Ovary (tissue), 9 donors: ENCODE results near the gene NUBP2. TPM values are rescaled to one million over a fixed set of nuclear protein-coding genes. Genes with fewer than 3 reads are reported as not detected.
"Not testable (repeated sequence)": the region's sequence is repeated elsewhere in the genome, so short reads cannot be mapped to it uniquely, and the experiment has no call there.

ENCODE experiments used
- DNase-seq, 5 donors: peaks; one replicate each; pipeline ENCODE4 v3.0.0-alpha.2; 2019 to 2020
- H3K27ac ChIP-seq, 2 donors: fragments of 200-600 bp; one replicate each; pipeline versions ENCODE4 v1.5.1 to v1.8.0; 2019 to 2022
- H3K27me3 ChIP-seq: fragments of 200-600 bp; one replicate; pipeline ENCODE4 v1.8.0; 2022
- H3K36me3 ChIP-seq: fragments of 200-600 bp; sonication (generic); one replicate; pipeline ENCODE4 v1.5.1; 2019
- H3K4me1 ChIP-seq: one replicate; pipeline ENCODE4 v1.8.1; 2013; ENCODE audit warnings: mild to moderate bottlenecking, moderate library complexity; ENCODE audit not compliant: insufficient read depth
- H3K4me3 ChIP-seq: fragments of 200-600 bp; sonication (generic); one replicate; pipeline ENCODE4 v1.5.1; 2017
- H3K9me3 ChIP-seq, 2 donors: fragments of 200-600 bp in 1 of 2; sonication (generic) in 1 of 2; one replicate each; pipeline versions ENCODE4 v1.5.1 to v1.8.1; 2013 to 2019; ENCODE audit warnings: mild to moderate bottlenecking in 1 of 2, moderate library complexity in 1 of 2
- CTCF ChIP-seq, 3 donors: fragments of 450-650 bp in 2 of 3; fragments of 200-600 bp in 1 of 3; IDR thresholded peaks; one replicate each; pipeline versions ENCODE4 v1.5.1 to v1.8.0; 2016 to 2022; ENCODE audit warnings: antibody characterized with exemption in 3 of 3, mild to moderate bottlenecking in 1 of 3
- EP300 ChIP-seq: sonication (generic); formaldehyde crosslinking; IDR thresholded peaks from one replicate; pipeline ENCODE4 v1.6.1; 2017; ENCODE audit warnings: antibody characterized with exemption
- POLR2A ChIP-seq: fragments of 450-650 bp; IDR thresholded peaks from one replicate; pipeline ENCODE4 v1.6.1; 2017; ENCODE audit warnings: antibody characterized with exemption, mild to moderate bottlenecking, moderate library complexity
- WGBS, 3 donors: extraction: QIAGEN DNeasy Blood & Tissue Kit in 1 of 3; methylation state at CpG; one replicate each; pipeline versions ENCODE4 v1.1.5 to v1.1.7; 2013 to 2017; 5-methylcytosine and 5-hydroxymethylcytosine counted together
- intact Hi-C, 4 donors: fragments of 100-400 bp; cut with DNase I; formaldehyde crosslinking; loops; one replicate each; pipeline versions ENCODE4 v1.11.0 to v1.15.1; 2022 to 2023
- polyA plus RNA-seq, 2 donors: library from polyadenylated mRNA; stranded (reverse); fragments of 200-250 nt in 1 of 2; fragments of 350-450 nt in 1 of 2; fragmentation: Illumina TruSeq in 1 of 2; extraction: RNeasy Lipid Tissue Mini Kit (QIAGEN cat#74804) in 1 of 2; gene quantifications; one replicate each; pipeline ENCODE4 v1.2.3, GENCODE V29; 2013 to 2014
- total RNA-seq, 7 donors: library from RNA; depleted of rRNA in 2 of 7; stranded (reverse); fragments of >200 nt in 2 of 7; fragmentation: NEBNext Ultra II Directional in 3 of 7; extraction: Animal tissue kit (Norgen Biotek cat#: 25700) in 3 of 7; gene quantifications; one replicate each; pipeline versions ENCODE4 v1.1.0 to v1.2.4, GENCODE V29; 2016 to 2023
- donor health status: DM: no; HTN: no; CAD: no; lungs with moderate emphysema.
- donor health status: DM: no; HTN: no; CAD: no.
- donor health status: Bipolar disorder and iron deficiency.
- donor health status: DM: yes; HTN: yes; CAD: no.
- donor health status: DM: no; HTN: no; CAD: no.
- donor health status: DM: yes; HTN: yes; CAD: no.

The NUBP2 gene
- total and polyA plus RNA-seq, 9 donors: 0.50 to 76.5 (median 52.3) TPM

- intact Hi-C loops: no loop called here
- H3K4me3 ChIP-seq: no peak overlapping the region
- H3K9me3 ChIP-seq: no peaks in the 10 kb centered on the region
- peak in 3 of 5 donors; percentile 24 to 46 (median 28) for DNase-seq
- H3K27me3 ChIP-seq: no peaks in the 10 kb centered on the region
- no peak overlapping the region for H3K27ac ChIP-seq
- H3K36me3 ChIP-seq: no peaks in the 10 kb centered on the region
- no peaks in the 10 kb centered on the region for H3K4me1 ChIP-seq
- TF ChIP-seq CTCF (IDR thresholded peaks at IDR 0.05) (no peak), POLR2A (no peak), EP300 (no peak)
- 31 to 41% (median 41%) methylated on average over 17 to 18 of the region's 18 CpGs for WGBS, 3 donors
These were observed 11.6 kb downstream of the NUBP2 start for GRCh38 chr16:1794221-1794871.

GRCh38 chr16:1794908-1795666 is 12.3 kb downstream of the NUBP2 start:
- no peak for TF ChIP-seq EP300
- TF ChIP-seq POLR2A: no peak
- no peak for TF ChIP-seq CTCF (IDR thresholded peaks at IDR 0.05)
- Histone ChIP-seq H3K9me3 (no peaks in the 10 kb centered on the region), H3K27me3 (no peaks in the 10 kb centered on the region), H3K36me3 (no peaks in the 10 kb centered on the region), H3K4me3 (no peak overlapping the region), H3K4me1 (no peaks in the 10 kb centered on the region), H3K27ac (no peak overlapping the region)
- no peak for DNase-seq
- WGBS, 3 donors: 67 to 74% (median 72%) methylated on average over 32 of the region's 32 CpGs
- intact Hi-C loops: no loop called here

GRCh38 chr16:1799263-1799662 is 16.5 kb downstream of the NUBP2 start:
- WGBS, 3 donors: 51 to 84% (median 68%) methylated on average over 5 of the region's 5 CpGs

GRCh38 chr16:1800701-1801100 is 17.9 kb downstream of the NUBP2 start:
- intact Hi-C loops: no loop called here
- Histone ChIP-seq H3K27ac (no peak overlapping the region), H3K36me3 (no peaks in the 10 kb centered on the region), H3K27me3 (no peaks in the 10 kb centered on the region), H3K4me3 (no peak overlapping the region), H3K4me1 (no peaks in the 10 kb centered on the region), H3K9me3 (no peaks in the 10 kb centered on the region)
- no peak for DNase-seq
- 38 to 84% (median 44%) methylated on average over 10 of the region's 10 CpGs for WGBS, 3 donors
- TF ChIP-seq POLR2A: no peak
- TF ChIP-seq EP300: no peak
- no peak for TF ChIP-seq CTCF (IDR thresholded peaks at IDR 0.05)

More at GRCh38 chr16:1799263-1799662, 16.5 kb downstream of the NUBP2 start:
- H3K9me3 ChIP-seq, H3K27ac ChIP-seq, DNase-seq, H3K4me1 ChIP-seq, H3K27me3 ChIP-seq, intact Hi-C loops, H3K4me3 ChIP-seq, H3K36me3 ChIP-seq: not testable (repeated sequence)

GRCh38 chr16:1807626-1808025 is 24.9 kb downstream of the NUBP2 start:
- Histone ChIP-seq H3K27ac (no peak overlapping the region), H3K4me1 (no peaks in the 10 kb centered on the region), H3K4me3 (no peak overlapping the region), H3K36me3 (no peaks in the 10 kb centered on the region), H3K27me3 (no peaks in the 10 kb centered on the region), H3K9me3 (no peaks in the 10 kb centered on the region)
- TF ChIP-seq POLR2A (no peak), EP300 (no peak)
- DNase-seq: no peak
- WGBS, 3 donors: 87 to 88% (median 88%) methylated on average over 10 of the region's 10 CpGs
- intact Hi-C loops: no loop called here
